PC-3 (cell line): Measurements from ENCODE around the gene GRAMD1C. TPM values are rescaled to one million over a fixed set of nuclear protein-coding genes. Genes with fewer than 3 reads are reported as not detected.

Experiments
- ATAC-seq: fragments of 200-7000 bp; cut with Tn5 transposase; 2 replicates; pipeline ENCODE4 v1.9.1; 2020; ENCODE audit warnings: mild to moderate bottlenecking, moderate library complexity
- BruUV-seq: library from RNA; stranded (reverse); fragments of 400-500 nt; replicated peaks from 2 replicates; lab custom pipeline; 2021; lab: Mats Ljungman, UMichigan
- CTCF ChIA-PET: fragments of 300-600 bp; sonication (Branson Sonifier 250); formaldehyde crosslinking; loops from one replicate; lab custom pipeline; 2022; ENCODE audit warnings: antibody characterized with exemption; lab: Charles Lee
- POLR2A ChIA-PET: fragments of 300-600 bp; sonication (Branson Sonifier 250); formaldehyde crosslinking; loops from one replicate; lab custom pipeline; 2022; ENCODE audit warnings: antibody characterized with exemption; ENCODE audit not compliant: unreplicated experiment; lab: Charles Lee
- DNase-seq: peaks from one replicate; pipeline ENCODE4 v3.0.0-alpha.2; 2015
- H2AFZ ChIP-seq: fragments of 300-600 bp; sonication (generic); 2 replicates; pipeline ENCODE4 v1.6.0; 2016; ENCODE audit warnings: antibody characterized with exemption, low read length
- H3F3A ChIP-seq: fragments of 300-600 bp; sonication (generic); one replicate; pipeline ENCODE4 v1.6.0; 2017; ENCODE audit warnings: antibody characterized with exemption, low read length, control low read depth, mild to moderate bottlenecking; ENCODE audit not compliant: unreplicated experiment
- H3K27ac ChIP-seq: fragments of 300-600 bp; sonication (generic); 2 replicates; pipeline ENCODE4 v1.5.1; 2016; ENCODE audit warnings: mild to moderate bottlenecking, low read length
- H3K27me3 ChIP-seq: fragments of 300-600 bp; sonication (generic); 2 replicates; pipeline ENCODE4 v1.6.1; 2016; ENCODE audit warnings: low read length, mixed read lengths
- H3K36me3 ChIP-seq: fragments of 300-600 bp; sonication (generic); 2 replicates; pipeline ENCODE4 v1.6.1; 2016; ENCODE audit warnings: low read depth, mixed run types, low read length, mixed read lengths
- H3K4me1 ChIP-seq: fragments of 300-600 bp; sonication (generic); 2 replicates; pipeline ENCODE4 v1.5.1; 2016; ENCODE audit warnings: low read length; ENCODE audit not compliant: insufficient read depth
- H3K4me2 ChIP-seq: fragments of 300-600 bp; sonication (generic); 2 replicates; pipeline ENCODE4 v1.6.0; 2016; ENCODE audit warnings: low read length
- H3K4me3 ChIP-seq: fragments of 300-600 bp; sonication (generic); 2 replicates; pipeline ENCODE4 v1.5.1; 2016; ENCODE audit warnings: mild to moderate bottlenecking, low read length, mixed read lengths
- H3K79me2 ChIP-seq: fragments of 300-600 bp; sonication (generic); 2 replicates; pipeline ENCODE4 v1.6.1; 2017; ENCODE audit warnings: low read length, mixed read lengths
- H3K9ac ChIP-seq: fragments of 300-600 bp; sonication (generic); 2 replicates; pipeline ENCODE4 v1.6.0; 2016; ENCODE audit warnings: mild to moderate bottlenecking, low read length
- H3K9me2 ChIP-seq: fragments of 300-600 bp; sonication (generic); replicated peaks from 2 replicates; pipeline ENCODE4 v1.6.1; 2016; ENCODE audit warnings: mixed run types, low read length, mixed read lengths
- H3K9me3 ChIP-seq: fragments of 300-600 bp; sonication (generic); 2 replicates; pipeline ENCODE4 v1.6.1; 2016; ENCODE audit warnings: low read length, mixed read lengths
- H4K20me1 ChIP-seq: fragments of 300-600 bp; sonication (generic); 2 replicates; pipeline ENCODE4 v1.6.1; 2016; ENCODE audit warnings: low read length, mixed read lengths
- CTCF ChIP-seq: fragments of 300-600 bp; sonication (generic); conservative IDR thresholded peaks from 2 replicates; pipeline ENCODE4 v1.5.1; 2017; ENCODE audit warnings: antibody characterized with exemption, low read depth, mild to moderate bottlenecking, low read length
- EZH2 ChIP-seq: fragments of 300-600 bp; sonication (generic); IDR thresholded peaks from one replicate; pipeline ENCODE4 v1.6.1; 2017; ENCODE audit warnings: antibody characterized with exemption, mild to moderate bottlenecking, low read length; ENCODE audit not compliant: unreplicated experiment
- EZH2phosphoT487 ChIP-seq: fragments of 300-600 bp; sonication (generic); IDR thresholded peaks from 2 replicates; pipeline ENCODE4 v1.6.1; 2018; ENCODE audit warnings: mild to moderate bottlenecking, antibody characterized with exemption, low read length, borderline replicate concordance
- intact Hi-C: fragments of 100-400 bp; cut with micrococcal nuclease; formaldehyde crosslinking; loops from 2 replicates; pipeline ENCODE4 v1.9.0; 2023
- total RNA-seq: library from RNA; depleted of rRNA; stranded (reverse); fragments of >200 nt; gene quantifications from 2 replicates; pipeline ENCODE4 v1.2.3, GENCODE V29; 2014

The GRAMD1C gene
- total RNA-seq, 1 experiment from 2014 or later, result 2.8 TPM

GRCh38 chr3:113968986-113969385 lies 130.4 kb downstream of the GRAMD1C start:
- Histone ChIP-seq H3K27me3 (no peaks in the 10 kb centered on the region), H2AFZ (no peak overlapping the region), H3K79me2 (no peaks in the 10 kb centered on the region), H4K20me1 (no peaks in the 10 kb centered on the region), H3K9me2 (no peaks in the 10 kb centered on the region), H3K27ac (no peak overlapping the region), H3K9ac (no peak overlapping the region), H3K9me3 (no peaks in the 10 kb centered on the region), H3F3A (no peaks in the 10 kb centered on the region), H3K4me1 (no peaks in the 10 kb centered on the region), H3K4me2 (no peak overlapping the region), H3K36me3 (0 out of 2 replicates have a peak, but pooled peaks cover 2% of the 10 kb centered on the region), H3K4me3 (no peak overlapping the region)
- no TSS peak for BruUV-seq
- intact Hi-C loops, result no loop called here
- ChIA-PET POLR2A (interaction anchor here (0.6 kb wide), 1 partner anchor 186 kb away, joined by 6 read pairs; no protein-coding TSS in a partner anchor), CTCF (no interaction called here)
- TF ChIP-seq CTCF, result no peak
- no peak for TF ChIP-seq EZH2
- TF ChIP-seq EZH2phosphoT487, result no peak
- ATAC-seq, result no peak
- no peak for DNase-seq

GRCh38 chr3:113977822-113978221 lies 139.2 kb downstream of the GRAMD1C start:
- POLR2A ChIA-PET, result no interaction called here
- Histone ChIP-seq H3K27me3 (no peaks in the 10 kb centered on the region), H2AFZ (no peak overlapping the region), H3K79me2 (no peaks in the 10 kb centered on the region), H3K4me2 (no peak overlapping the region), H4K20me1 (no peaks in the 10 kb centered on the region), H3K27ac (no peak overlapping the region), H3K9me2 (no peaks in the 10 kb centered on the region), H3F3A (no peaks in the 10 kb centered on the region), H3K36me3 (0 out of 2 replicates have a peak, but pooled peaks cover 4% of the 10 kb centered on the region), H3K9me3 (no peaks in the 10 kb centered on the region), H3K4me3 (no peak overlapping the region), H3K9ac (no peak overlapping the region), H3K4me1 (no peaks in the 10 kb centered on the region)
- intact Hi-C loops, result no loop called here
- no TSS peak for BruUV-seq
- TF ChIP-seq CTCF (no peak), EZH2phosphoT487 (no peak), EZH2 (no peak)
- ATAC-seq (no peak), DNase-seq (no peak)
- CTCF ChIA-PET, result no interaction called here

GRCh38 chr3:113979916-113980315 lies 141.3 kb downstream of the GRAMD1C start:
- ATAC-seq, result no peak

More at GRCh38 chr3:113979916-113980315, 141.3 kb downstream of the GRAMD1C start:
- Histone ChIP-seq H3K36me3 (no peaks in the 10 kb centered on the region), H3K27ac (no peak overlapping the region), H3K79me2 (no peaks in the 10 kb centered on the region), H3K4me1 (no peaks in the 10 kb centered on the region), H3K9me3 (no peaks in the 10 kb centered on the region), H4K20me1 (no peaks in the 10 kb centered on the region), H3F3A (no peaks in the 10 kb centered on the region), H3K4me2 (no peak overlapping the region), H2AFZ (no peak overlapping the region), H3K9ac (no peak overlapping the region), H3K27me3 (no peaks in the 10 kb centered on the region), H3K9me2 (no peaks in the 10 kb centered on the region), H3K4me3 (no peak overlapping the region)
- no TSS peak for BruUV-seq
- intact Hi-C loops, result no loop called here
- ChIA-PET CTCF (no interaction called here), POLR2A (no interaction called here)
- TF ChIP-seq EZH2phosphoT487 (no peak), EZH2 (no peak), CTCF (no peak)
- no peak for DNase-seq
